ENCODE results near the gene CATSPER3.

Gene CATSPER3

DNA sequence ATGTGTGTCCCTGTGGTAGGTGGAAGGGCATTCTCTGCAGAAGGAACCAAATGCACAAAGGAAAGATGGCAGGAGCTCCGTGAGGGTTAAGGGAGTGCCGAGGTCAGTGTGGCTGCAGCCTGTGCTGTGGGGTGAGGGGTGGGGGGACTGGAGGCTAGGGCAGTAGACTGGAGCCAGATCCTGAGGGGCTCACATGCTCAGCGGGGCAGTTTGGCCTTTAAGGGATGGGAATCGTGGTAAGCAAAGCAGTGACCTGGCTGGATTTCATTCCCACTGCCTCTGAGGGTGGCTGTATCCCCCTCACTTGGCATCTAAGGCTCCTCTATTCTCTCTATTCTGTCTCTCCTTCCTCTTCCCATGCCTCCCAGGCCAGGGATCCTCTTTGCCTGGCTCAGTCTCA lies 50.8 kb downstream of the CATSPER3 start:
- ATAC-seq (replicated peaks; ENCODE audit: extremely low read depth, poor library complexity, severe bottlenecking) = no peak
- H3K36me3 Mint-ChIP-seq (ENCODE audit: insufficient read depth) = peaks cover 1% of the 10 kb centered on the region
- no peaks in the 10 kb centered on the region for H3K4me1 Mint-ChIP-seq
- H3K27ac Mint-ChIP-seq (ENCODE audit: low read depth) = no peak overlapping the region
- no peaks in the 10 kb centered on the region for H3K27me3 Mint-ChIP-seq
- H3K9me3 Mint-ChIP-seq = no peaks in the 10 kb centered on the region
- H3K4me3 Mint-ChIP-seq = no peak overlapping the region
- no peak for DNase-seq (ENCODE audit: low spot score in 2 of 2)

DNA sequence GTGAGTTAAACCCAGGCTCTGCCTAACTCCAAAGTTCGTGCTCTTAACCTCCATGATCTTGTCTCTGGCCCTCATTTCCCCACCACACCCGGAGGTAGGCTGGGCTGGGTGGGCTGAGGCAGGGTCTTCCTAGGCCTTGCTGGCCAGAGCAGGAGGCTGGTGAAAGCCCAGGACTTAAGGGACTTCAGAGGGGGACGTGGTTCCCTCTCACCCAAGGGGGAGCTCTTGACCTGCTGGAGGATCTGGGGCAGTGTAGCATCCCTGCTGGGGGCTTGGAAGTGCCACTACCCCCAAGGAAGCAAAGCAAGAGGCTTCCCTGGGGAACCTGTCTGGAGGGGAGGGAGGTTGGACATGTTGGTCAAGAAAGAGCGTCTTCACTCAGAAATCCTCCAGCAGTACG lies 51.6 kb downstream of the CATSPER3 start:
- no peaks in the 10 kb centered on the region for H3K4me1 Mint-ChIP-seq
- DNase-seq (ENCODE audit: low spot score in 2 of 2) (no peak), ATAC-seq (replicated peaks; ENCODE audit: extremely low read depth, poor library complexity, severe bottlenecking) (no peak)
- peaks cover 2% of the 10 kb centered on the region for H3K36me3 Mint-ChIP-seq (ENCODE audit: insufficient read depth)
- no peak overlapping the region for H3K27ac Mint-ChIP-seq (ENCODE audit: low read depth)
- no peaks in the 10 kb centered on the region for H3K27me3 Mint-ChIP-seq
- no peak overlapping the region for H3K4me3 Mint-ChIP-seq
- no peaks in the 10 kb centered on the region for H3K9me3 Mint-ChIP-seq

DNA sequence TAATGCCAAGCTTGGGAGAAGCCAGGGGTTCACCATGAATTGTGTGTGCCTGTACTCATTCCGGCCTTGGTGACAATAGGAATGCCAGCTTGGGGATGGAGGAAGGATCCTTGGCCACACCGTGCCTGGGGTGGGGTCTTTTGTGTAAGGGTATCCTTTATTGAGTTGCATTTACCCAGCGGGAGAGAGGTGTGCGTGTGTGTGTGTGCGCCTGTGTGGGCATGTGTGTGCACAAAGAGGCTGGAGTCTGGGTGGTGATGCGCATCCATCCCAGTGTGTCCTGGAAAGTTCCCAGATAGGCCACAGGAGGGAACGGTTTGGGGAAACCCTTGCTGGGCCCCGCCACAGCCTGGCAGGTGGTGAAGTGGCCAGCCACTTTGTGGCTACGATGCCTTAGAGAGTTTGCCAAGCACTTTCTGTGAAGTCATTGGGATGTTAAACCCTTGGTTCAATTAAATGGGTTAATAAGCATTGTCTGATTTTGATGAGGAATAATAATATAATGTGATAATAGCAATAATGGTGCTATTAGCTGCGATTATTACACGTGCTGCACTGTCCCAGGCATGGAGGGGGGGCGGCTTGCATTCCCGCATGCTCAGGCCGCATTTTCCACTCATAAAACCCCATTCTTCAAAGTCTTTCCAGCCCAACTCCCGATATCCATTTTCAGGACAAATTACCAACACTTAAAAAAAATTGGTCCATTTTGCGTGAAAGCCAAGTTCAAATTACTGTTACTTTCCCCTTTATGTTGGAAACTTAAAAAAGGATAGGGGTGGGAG lies 52.6 kb downstream of the CATSPER3 start:
- Mint-ChIP-seq H3K27ac (ENCODE audit: low read depth) (no peak overlapping the region), H3K27me3 (peaks cover 2% of the 10 kb centered on the region), H3K36me3 (ENCODE audit: insufficient read depth) (peaks cover 2% of the 10 kb centered on the region), H3K4me1 (no peaks in the 10 kb centered on the region), H3K9me3 (no peaks in the 10 kb centered on the region), H3K4me3 (no peak overlapping the region)
- ATAC-seq (replicated peaks; ENCODE audit: extremely low read depth, poor library complexity, severe bottlenecking) (no peak), DNase-seq (ENCODE audit: low spot score in 2 of 2) (no peak)

DNA sequence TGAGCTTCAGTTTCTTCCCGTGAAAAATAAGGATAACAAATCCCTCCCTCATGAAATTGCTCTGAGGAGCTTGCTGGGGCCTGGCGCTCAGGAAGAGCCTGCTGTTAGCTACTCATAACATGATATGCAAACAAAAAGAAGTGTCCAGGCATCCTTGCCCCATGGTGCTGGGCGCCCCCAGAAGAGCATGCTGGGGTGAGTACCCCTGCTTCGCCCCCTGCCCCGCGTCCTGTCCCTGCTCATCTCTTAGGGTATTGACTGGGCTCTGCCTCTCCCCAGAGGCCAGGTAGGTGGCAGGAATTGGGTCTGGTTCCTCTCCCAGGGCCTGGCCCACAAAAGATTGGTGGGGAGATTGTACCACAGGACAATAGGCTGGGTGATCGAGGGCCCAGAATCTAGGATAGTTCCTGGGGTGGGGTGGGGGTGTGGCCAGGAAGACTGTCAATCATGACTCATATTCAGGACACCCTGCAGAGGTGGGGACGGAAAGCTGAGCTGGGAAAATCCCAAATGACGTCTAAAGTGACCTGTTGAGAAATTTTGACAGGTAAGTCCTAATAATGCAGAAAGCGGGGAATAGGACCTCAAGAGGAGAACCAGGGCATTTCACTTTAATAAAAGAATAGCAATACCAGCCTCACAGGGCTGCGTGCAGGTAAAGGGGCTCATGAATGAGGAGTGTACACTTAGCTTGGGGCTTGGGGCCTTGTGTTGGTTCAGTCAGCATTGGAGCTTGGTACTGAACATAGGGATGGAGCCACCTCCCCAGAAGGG lies 57.4 kb downstream of the CATSPER3 start:
- Mint-ChIP-seq H3K27me3 (peaks cover 44% of the 10 kb centered on the region), H3K27ac (ENCODE audit: low read depth) (no peak overlapping the region), H3K9me3 (no peaks in the 10 kb centered on the region), H3K4me3 (no peak overlapping the region), H3K36me3 (ENCODE audit: insufficient read depth) (peaks cover 4% of the 10 kb centered on the region), H3K4me1 (peaks cover 6% of the 10 kb centered on the region)
- no peak for ATAC-seq (replicated peaks; ENCODE audit: extremely low read depth, poor library complexity, severe bottlenecking)
- DNase-seq (ENCODE audit: low spot score in 2 of 2) = no peak

DNA sequence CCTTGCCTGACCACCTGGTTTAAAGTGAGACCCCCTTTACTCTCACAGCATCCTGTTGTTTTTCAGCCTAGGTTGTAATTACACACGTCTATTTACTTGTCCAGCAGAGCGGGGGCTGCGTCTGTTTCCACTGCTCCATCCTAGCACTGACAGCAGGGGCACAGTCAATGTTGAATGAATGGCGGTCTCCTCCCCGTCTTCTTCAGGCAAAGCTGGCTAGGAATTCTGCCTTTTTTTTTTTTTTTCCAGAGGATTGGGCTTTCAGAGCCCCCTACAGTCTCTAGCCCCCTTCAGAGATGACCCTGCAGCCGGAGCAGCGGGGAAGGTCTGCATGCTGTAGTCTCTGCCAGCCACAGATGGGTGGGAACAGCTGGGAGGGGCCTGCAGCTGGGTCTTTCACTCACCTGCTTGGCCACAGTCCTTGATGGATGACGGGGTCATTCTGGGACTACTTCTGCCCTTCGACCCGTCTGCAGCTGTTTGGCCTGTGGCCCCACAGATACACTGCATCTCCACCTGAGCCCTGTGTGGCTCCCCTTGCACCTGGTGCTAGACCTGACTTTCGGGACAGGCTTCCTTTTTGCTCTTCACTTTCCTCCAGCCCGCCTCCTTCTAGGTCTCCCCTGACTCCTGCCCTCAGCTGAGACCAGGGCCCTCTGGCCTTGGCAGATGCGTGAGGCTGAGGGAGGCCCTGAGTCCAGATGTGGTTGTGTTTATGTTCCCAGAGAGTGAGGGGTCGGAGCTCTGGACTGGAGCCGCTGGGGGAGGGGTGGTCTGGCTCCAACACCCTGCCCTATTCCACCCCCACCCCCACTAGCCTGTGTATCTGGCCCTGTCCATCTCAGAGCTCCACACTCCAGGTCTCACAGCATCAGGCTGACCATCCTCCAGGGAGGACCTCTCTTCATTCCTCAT lies 58.3 kb downstream of the CATSPER3 start:
- H3K27ac Mint-ChIP-seq (ENCODE audit: low read depth) = no peak overlapping the region
- DNase-seq (ENCODE audit: low spot score in 2 of 2) (no peak), ATAC-seq (replicated peaks; ENCODE audit: extremely low read depth, poor library complexity, severe bottlenecking) (no peak)
- peaks cover 4% of the 10 kb centered on the region for H3K36me3 Mint-ChIP-seq (ENCODE audit: insufficient read depth)
- no peaks in the 10 kb centered on the region for H3K9me3 Mint-ChIP-seq
- peaks cover 53% of the 10 kb centered on the region for H3K27me3 Mint-ChIP-seq
- peaks cover 14% of the 10 kb centered on the region for H3K4me1 Mint-ChIP-seq
- H3K4me3 Mint-ChIP-seq = no peak overlapping the region

DNA sequence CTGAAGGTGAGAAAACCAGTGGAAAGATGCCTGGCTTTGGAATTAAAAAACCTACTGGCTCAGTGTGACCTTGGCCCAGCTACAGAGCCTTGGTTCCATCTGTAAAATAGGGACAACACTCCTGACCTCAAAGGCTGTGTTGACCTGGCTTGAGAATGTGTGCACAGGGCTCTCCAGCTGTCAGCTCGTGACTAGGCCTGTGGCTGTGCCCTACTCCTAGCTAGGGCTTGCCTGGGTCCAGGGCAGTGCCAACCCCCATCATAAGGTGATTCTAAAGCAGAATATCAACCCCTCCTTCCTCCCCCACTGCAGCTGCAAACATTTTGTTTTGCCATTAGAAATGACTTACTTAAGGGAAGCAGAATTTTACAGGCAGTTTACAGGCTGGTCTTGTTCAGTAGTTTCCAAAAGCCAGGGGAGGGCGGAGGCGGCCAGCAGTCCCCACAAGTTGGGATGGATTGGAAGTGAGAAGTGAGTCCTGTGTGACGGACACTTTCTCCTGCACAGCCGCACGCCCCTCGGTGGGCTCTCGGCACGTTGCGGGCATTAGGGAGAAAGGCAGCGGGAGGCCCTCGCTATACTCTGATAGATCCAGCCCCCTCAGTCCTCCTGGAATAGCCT lies 59.0 kb downstream of the CATSPER3 start:
- Mint-ChIP-seq H3K27ac (ENCODE audit: low read depth) (no peak overlapping the region), H3K9me3 (no peaks in the 10 kb centered on the region), H3K4me1 (peaks cover 15% of the 10 kb centered on the region), H3K36me3 (ENCODE audit: insufficient read depth) (peaks cover 4% of the 10 kb centered on the region), H3K27me3 (peaks cover 61% of the 10 kb centered on the region), H3K4me3 (no peak overlapping the region)
- ATAC-seq (replicated peaks; ENCODE audit: extremely low read depth, poor library complexity, severe bottlenecking) (no peak), DNase-seq (ENCODE audit: low spot score in 2 of 2) (no peak)

DNA sequence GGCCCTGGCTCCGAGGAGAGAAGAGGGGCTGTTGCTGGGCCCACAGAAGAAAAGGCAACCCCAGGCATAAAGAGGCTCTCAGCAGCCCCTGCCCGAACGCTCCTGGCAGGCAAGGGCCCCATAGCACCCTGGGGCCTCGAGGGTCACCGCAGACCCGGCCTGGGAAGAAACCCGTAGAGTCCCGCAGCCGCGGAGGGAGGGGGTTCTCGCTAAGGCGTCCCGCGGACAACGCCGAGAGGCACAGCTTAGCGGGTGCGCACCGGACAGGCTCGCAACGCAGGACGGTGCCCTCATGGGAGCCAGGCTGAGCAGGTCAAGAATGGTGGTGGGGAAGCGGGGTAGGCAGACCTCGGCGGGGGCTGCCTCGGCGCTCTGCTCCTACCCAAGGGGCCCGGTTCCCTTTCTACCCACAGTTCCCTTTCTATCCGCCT lies 59.6 kb downstream of the CATSPER3 start:
- DNase-seq (ENCODE audit: low spot score in 2 of 2) (no peak), ATAC-seq (replicated peaks; ENCODE audit: extremely low read depth, poor library complexity, severe bottlenecking) (no peak)
- peaks cover 15% of the 10 kb centered on the region for H3K4me1 Mint-ChIP-seq
- no peak overlapping the region for H3K27ac Mint-ChIP-seq (ENCODE audit: low read depth)
- no peak overlapping the region for H3K4me3 Mint-ChIP-seq
- H3K27me3 Mint-ChIP-seq = peaks cover 66% of the 10 kb centered on the region
- H3K36me3 Mint-ChIP-seq (ENCODE audit: insufficient read depth) = peaks cover 4% of the 10 kb centered on the region
- H3K9me3 Mint-ChIP-seq = no peaks in the 10 kb centered on the region

DNA sequence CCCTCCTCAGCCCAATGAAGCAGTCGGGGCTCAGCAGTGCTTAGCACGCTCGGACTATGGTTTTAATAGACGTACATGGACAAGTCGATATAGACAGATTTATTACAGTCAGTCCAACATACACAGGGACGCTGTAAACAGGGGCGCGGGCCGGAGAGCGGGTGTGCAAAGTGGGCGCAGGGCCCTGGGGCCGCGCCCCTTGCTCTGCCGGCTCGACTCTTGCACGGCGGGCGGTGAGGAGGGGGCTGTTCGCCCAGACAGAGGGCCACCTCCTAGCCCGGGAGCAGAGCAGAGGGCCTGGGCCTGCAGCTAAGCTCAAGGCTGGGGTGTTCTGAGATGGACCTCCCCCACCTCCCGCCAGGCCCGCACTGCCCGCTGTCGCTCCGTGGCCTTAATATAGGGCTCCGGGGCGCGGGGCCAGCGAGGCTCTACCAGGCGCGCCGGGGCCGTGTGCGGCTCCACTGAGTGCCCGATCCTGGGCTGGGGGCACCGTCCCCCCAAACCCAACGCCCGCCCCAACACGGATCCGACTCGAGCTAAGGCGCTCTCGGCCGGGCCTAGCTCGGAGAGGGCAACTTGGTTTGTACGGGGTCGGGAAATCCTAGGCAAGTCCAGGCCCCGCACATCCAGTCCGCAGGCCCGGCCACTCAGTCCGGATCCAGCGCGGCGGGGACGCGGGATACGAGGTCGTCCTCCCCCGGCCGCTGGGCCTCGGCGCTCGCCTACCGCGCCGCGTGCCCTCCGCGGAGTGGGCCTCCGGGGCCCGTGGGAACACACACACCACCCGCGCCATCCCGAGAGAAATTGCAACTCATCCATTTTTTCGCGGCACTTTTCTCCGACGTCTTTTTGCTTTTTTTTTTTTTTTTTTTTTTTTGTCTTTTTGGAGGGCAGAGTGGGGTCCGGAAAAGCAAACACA lies 60.2 kb downstream of the CATSPER3 start:
- Mint-ChIP-seq H3K27me3 (peaks cover 73% of the 10 kb centered on the region), H3K9me3 (no peaks in the 10 kb centered on the region), H3K4me3 (no peak overlapping the region), H3K27ac (ENCODE audit: low read depth) (no peak overlapping the region), H3K4me1 (peaks cover 16% of the 10 kb centered on the region), H3K36me3 (ENCODE audit: insufficient read depth) (peaks cover 4% of the 10 kb centered on the region)
- ATAC-seq (replicated peaks; ENCODE audit: extremely low read depth, poor library complexity, severe bottlenecking) (no peak), DNase-seq (ENCODE audit: low spot score in 2 of 2) (no peak)

DNA sequence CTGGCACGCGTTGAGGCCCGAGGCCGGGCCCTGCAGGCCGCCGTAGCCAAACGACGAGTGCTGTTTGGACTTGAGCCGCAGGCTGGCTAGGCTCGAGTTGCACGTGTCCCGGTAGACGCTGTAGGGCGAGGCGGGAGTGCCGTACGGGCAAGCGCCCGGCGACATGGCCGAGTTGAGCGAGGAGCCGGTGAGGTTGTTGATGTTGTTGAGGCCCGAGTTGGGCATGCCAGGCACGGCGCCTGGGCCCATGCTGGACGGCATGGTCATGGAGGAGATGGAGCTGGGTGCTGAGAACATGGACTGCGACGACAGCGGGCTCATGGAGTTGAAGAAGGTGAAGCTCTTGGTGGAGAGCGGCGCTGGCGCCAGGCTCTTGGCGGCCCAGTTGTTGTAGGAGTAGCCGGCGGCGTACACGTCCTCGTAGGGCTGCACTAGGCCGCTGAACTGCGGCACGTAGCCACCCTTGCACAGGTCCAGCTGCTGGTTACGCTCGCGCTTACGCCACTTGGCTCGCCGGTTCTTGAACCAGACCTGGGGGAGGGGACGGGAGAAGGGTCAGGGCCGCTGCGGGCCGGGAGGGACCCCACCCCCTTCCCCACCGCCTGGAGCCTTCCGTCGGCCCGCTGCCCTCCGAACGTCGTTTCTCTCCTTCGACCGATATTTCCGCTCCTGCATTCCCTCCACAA lies 61.2 kb downstream of the CATSPER3 start:
- Mint-ChIP-seq H3K4me1 (peaks cover 21% of the 10 kb centered on the region), H3K9me3 (no peaks in the 10 kb centered on the region), H3K27ac (ENCODE audit: low read depth) (no peak overlapping the region), H3K27me3 (peaks cover 80% of the 10 kb centered on the region), H3K4me3 (no peak overlapping the region), H3K36me3 (ENCODE audit: insufficient read depth) (peaks cover 4% of the 10 kb centered on the region)
- ATAC-seq (replicated peaks; ENCODE audit: extremely low read depth, poor library complexity, severe bottlenecking) = no peak
- DNase-seq (ENCODE audit: low spot score in 2 of 2) = no peak

DNA sequence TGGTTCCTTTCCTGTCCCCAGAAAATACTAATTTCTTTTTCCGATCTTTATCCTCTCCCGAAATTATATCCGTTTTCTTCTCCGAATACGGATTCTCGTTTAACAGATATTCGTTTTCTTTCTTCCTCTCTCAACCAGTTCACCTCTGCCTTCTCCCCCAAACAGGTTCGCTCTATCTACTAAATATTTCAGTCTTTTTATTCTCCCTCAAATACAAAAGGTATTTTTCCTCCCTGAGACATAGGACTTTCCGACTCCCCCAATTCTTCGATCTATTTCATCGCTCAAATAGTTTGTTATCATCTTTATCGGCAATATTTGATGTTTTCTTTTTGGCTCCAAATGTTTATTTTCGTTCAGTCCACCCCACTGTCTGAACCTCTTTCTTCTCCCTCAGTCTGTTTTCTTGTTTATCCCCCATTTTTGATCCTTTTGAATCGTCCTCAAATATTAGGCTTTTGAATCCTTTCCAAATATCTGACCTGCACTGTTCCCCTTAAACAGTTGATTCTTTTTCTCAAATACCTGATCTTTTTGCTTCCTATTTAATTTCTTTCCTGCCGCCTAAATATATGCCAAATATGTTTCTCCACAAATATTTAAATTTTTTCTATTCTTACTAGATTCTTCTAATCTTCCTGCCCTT lies 61.9 kb downstream of the CATSPER3 start:
- H3K27ac Mint-ChIP-seq (ENCODE audit: low read depth) = no peak overlapping the region
- DNase-seq (ENCODE audit: low spot score in 2 of 2) (no peak), ATAC-seq (replicated peaks; ENCODE audit: extremely low read depth, poor library complexity, severe bottlenecking) (no peak)
- H3K36me3 Mint-ChIP-seq (ENCODE audit: insufficient read depth) = peaks cover 2% of the 10 kb centered on the region
- peaks cover 24% of the 10 kb centered on the region for H3K4me1 Mint-ChIP-seq
- H3K27me3 Mint-ChIP-seq = peaks cover 84% of the 10 kb centered on the region
- no peaks in the 10 kb centered on the region for H3K9me3 Mint-ChIP-seq
- no peak overlapping the region for H3K4me3 Mint-ChIP-seq
